Transverse colon (tissue), 4 donors: ENCODE data around the gene HSD17B11. TPM values are rescaled to one million over a fixed set of nuclear protein-coding genes. Genes with fewer than 3 reads are reported as not detected.
"Not testable (repeated sequence)": the region's sequence is repeated elsewhere in the genome, so short reads cannot be mapped to it uniquely, and the experiment has no call there.

Experiments
- DNase-seq: peaks from one replicate; pipeline ENCODE4 v3.0.0-alpha.2; 2019
- H3K27ac ChIP-seq, 4 donors: fragments of 200-600 bp; sonication (generic); 2 replicates each; pipeline ENCODE4 v1.5.1; 2016 to 2018; ENCODE audit warnings: inconsistent platforms in 4 of 4
- H3K27me3 ChIP-seq: fragments of 200-600 bp; sonication (generic); 2 replicates; pipeline ENCODE4 v1.5.1; 2017; ENCODE audit warnings: inconsistent platforms
- H3K36me3 ChIP-seq, 4 donors: fragments of 200-600 bp; sonication (generic); 2 replicates each; pipeline ENCODE4 v1.5.1; 2017 to 2019; ENCODE audit warnings: inconsistent platforms in 4 of 4
- H3K4me1 ChIP-seq, 4 donors: fragments of 200-600 bp; sonication (generic); 2 replicates each; pipeline ENCODE4 v1.5.1; 2017 to 2020; ENCODE audit warnings: inconsistent platforms in 4 of 4
- H3K4me3 ChIP-seq, 4 donors: fragments of 200-600 bp; sonication (generic); 1 replicate in 1 of 4; 2 replicates in 3 of 4; pipeline versions ENCODE4 v1.5.1 to v1.6.1; 2017 to 2019; ENCODE audit warnings: inconsistent platforms in 4 of 4
- H3K9me3 ChIP-seq, 2 donors: fragments of 200-600 bp; sonication (generic); 2 replicates each; pipeline ENCODE4 v1.5.1; 2017 to 2019; ENCODE audit warnings: inconsistent platforms in 2 of 2
- CTCF ChIP-seq, 5 experiments: fragments of 200-600 bp in 3 of 5; fragments of 450-650 bp in 2 of 5; sonication (generic) in 3 of 5; IDR thresholded peaks; 1 replicate in 2 of 5; 2 replicates in 3 of 5; pipeline ENCODE4 v1.5.1; 2016 to 2017; ENCODE audit warnings: antibody characterized with exemption in 5 of 5, inconsistent platforms in 3 of 5, mild to moderate bottlenecking in 2 of 5, moderate library complexity in 1 of 5
- EP300 ChIP-seq: sonication (generic); formaldehyde crosslinking; IDR thresholded peaks from one replicate; pipeline ENCODE4 v1.6.1; 2017; ENCODE audit warnings: antibody characterized with exemption, low read depth
- POLR2A ChIP-seq: fragments of 450-650 bp; IDR thresholded peaks from one replicate; pipeline ENCODE4 v1.6.1; 2016; ENCODE audit warnings: antibody characterized with exemption, mild to moderate bottlenecking, moderate library complexity
- POLR2AphosphoS5 ChIP-seq, 3 donors: sonication (generic); formaldehyde crosslinking; IDR thresholded peaks; one replicate each; pipeline ENCODE4 v1.6.1; 2016; ENCODE audit warnings: antibody characterized with exemption in 3 of 3
- WGBS, 2 donors: methylation state at CpG; one replicate each; pipeline ENCODE4 v1.1.5; 2018; ENCODE audit warnings: low coverage in 1 of 2; 5-methylcytosine and 5-hydroxymethylcytosine counted together
- in situ Hi-C, 4 donors: fragments of 200-750 bp; cut with MboI; loops; one replicate each; pipeline versions ENCODE4 v1.15.0 to v1.15.1; 2017; ENCODE audit warnings: low sequenced_read_pairs in 3 of 4, low pct_ligation_motif_present in 1 of 4, low pct_unique_long_range_greater_than_20kb in 1 of 4
- intact Hi-C: fragments of 100-400 bp; cut with DNase I; formaldehyde crosslinking; loops from one replicate; pipeline ENCODE4 v1.15.1; 2023; ENCODE audit warnings: low total_unique reads
- small RNA-seq, 4 donors: library from RNA; depleted of rRNA; stranded (forward); fragments of <200 nt; gene quantifications; one replicate each; pipeline ENCODE3, GENCODE V24; 2016
- total RNA-seq, 4 donors: library from RNA; depleted of rRNA; stranded (reverse); fragments of >200 nt; gene quantifications; one replicate each; pipeline ENCODE4 v1.1.0, GENCODE V29; 2016

The HSD17B11 gene
- total RNA-seq, 4 donors from 2014 or later, result 189 to 348 (median 271) TPM

GRCh38 chr4:87304745-87305432 lies 86.1 kb downstream of the HSD17B11 start:
- no peak overlapping the region for H3K4me3 ChIP-seq
- no peak for TF ChIP-seq EP300
- no peak for TF ChIP-seq POLR2A
- peaks cover 0 to 18% (median 0%) of the 10 kb centered on the region in 4 donors for H3K4me1 ChIP-seq
- WGBS, 2 donors, result 60 to 68% methylated on average over 10 of the region's 10 CpGs
- no peaks in the 10 kb centered on the region for H3K27me3 ChIP-seq
- in situ Hi-C loops, result no loop called here
- intact Hi-C loops, result no loop called here
- H3K27ac ChIP-seq, result no peak overlapping the region
- no peaks in the 10 kb centered on the region for H3K36me3 ChIP-seq
- no peak for DNase-seq
- no peaks in the 10 kb centered on the region for H3K9me3 ChIP-seq

- Histone ChIP-seq H3K27ac (no peak overlapping the region), H3K36me3 (no peaks in the 10 kb centered on the region), H3K9me3 (no peaks in the 10 kb centered on the region), H3K4me3 (no peak overlapping the region), H3K4me1 (peaks cover 0 to 7% (median 0%) of the 10 kb centered on the region in 4 donors), H3K27me3 (no peaks in the 10 kb centered on the region)
- no peak for TF ChIP-seq POLR2A
- no peak for DNase-seq
- intact Hi-C loops (no loop called here), in situ Hi-C loops (no loop called here)
- whole genome bisulfite sequencing, 2 donors, result 70 to 79% methylated on average over 4 of the region's 4 CpGs
These were observed 91.1 kb downstream of the HSD17B11 start for GRCh38 chr4:87299898-87300297.

GRCh38 chr4:87298362-87298761 lies 92.6 kb downstream of the HSD17B11 start:
- DNase-seq, result no peak
- H3K27ac ChIP-seq, result no peak overlapping the region

GRCh38 chr4:87294911-87295310 lies 96.1 kb downstream of the HSD17B11 start:
- WGBS, 2 donors, result 82 to 91% methylated on average over 10 to 11 of the region's 11 CpGs
- intact Hi-C loops, H3K27ac ChIP-seq, in situ Hi-C loops, H3K4me1 ChIP-seq, H3K4me3 ChIP-seq, H3K27me3 ChIP-seq, H3K36me3 ChIP-seq, H3K9me3 ChIP-seq, DNase-seq: not testable (repeated sequence)

More at GRCh38 chr4:87298362-87298761, 92.6 kb downstream of the HSD17B11 start:
- Histone ChIP-seq H3K9me3 (no peaks in the 10 kb centered on the region), H3K36me3 (no peaks in the 10 kb centered on the region), H3K27me3 (no peaks in the 10 kb centered on the region), H3K4me1 (no peaks in the 10 kb centered on the region), H3K4me3 (no peak overlapping the region)
- TF ChIP-seq POLR2AphosphoS5 (IDR thresholded peaks at IDR 0.05), result no peak
- no peak for TF ChIP-seq POLR2A
- no peak for TF ChIP-seq CTCF (IDR thresholded peaks at IDR 0.05)
- no peak for TF ChIP-seq EP300
- intact Hi-C loops, result no loop called here
- in situ Hi-C loops, result no loop called here
- WGBS, 2 donors, result 58 to 71% methylated on average over 1 to 2 of the region's 2 CpGs

GRCh38 chr4:87293889-87294288 lies 97.1 kb downstream of the HSD17B11 start:
- WGBS, 2 donors, result 89 to 93% methylated on average over 7 of the region's 7 CpGs
- H3K27ac ChIP-seq, H3K4me3 ChIP-seq, H3K4me1 ChIP-seq, H3K27me3 ChIP-seq, H3K36me3 ChIP-seq, intact Hi-C loops, in situ Hi-C loops, DNase-seq, H3K9me3 ChIP-seq: not testable (repeated sequence)

- in situ Hi-C loops, result no loop called here
- intact Hi-C loops, result no loop called here
- no peak for TF ChIP-seq EP300
- no peak for TF ChIP-seq POLR2AphosphoS5 (IDR thresholded peaks at IDR 0.05)
- no peak for TF ChIP-seq POLR2A
- no peak for TF ChIP-seq CTCF (IDR thresholded peaks at IDR 0.05)
- Histone ChIP-seq H3K4me3 (no peak overlapping the region), H3K27me3 (no peaks in the 10 kb centered on the region), H3K27ac (no peak overlapping the region), H3K4me1 (no peaks in the 10 kb centered on the region), H3K36me3 (no peaks in the 10 kb centered on the region), H3K9me3 (peaks cover 0 to 6% of the 10 kb centered on the region in 2 donors)
- no peak for DNase-seq
- 85% methylated on average over 1 of the region's 1 CpG; no CpG with 5 or more reads in 1 of the 2 donors for WGBS, 2 donors
These were observed 104.0 kb downstream of the HSD17B11 start for GRCh38 chr4:87286970-87287369.

Small RNA genes within 50 kb of the gene (small RNA-seq; reads per million reads assigned to genes)
- gene MIR5705 (0 reads per million in 4 donors), gene RN7SL681P (0 to 0.28 (median 0) reads per million in 4 donors)

Other genes with a start within 250 kb of the HSD17B11 start
- gene KLHL8, start 170.6 kb downstream of the HSD17B11 start, total RNA-seq, result 10 to 100 TPM in 3 of 4 donors, 1 to 10 TPM in 1; 9.4 to 18.7 (median 13.6) TPM
- 1 to 10 TPM in 2 of 4 donors, not detected in 2; 1.1 to 1.9 TPM for gene HSD17B13, start 68.3 kb downstream of the HSD17B11 start, total RNA-seq
- 10 to 100 TPM in 3 of 4 donors, 1 to 10 TPM in 1; 7.6 to 25.7 (median 20.1) TPM for gene NUDT9, start 31.4 kb upstream of the HSD17B11 start, total RNA-seq
- 100 to 1,000 TPM; 113 to 228 (median 151) TPM for gene SPARCL1, start 138.2 kb upstream of the HSD17B11 start, total RNA-seq
- not detected for gene DSPP, start 217.3 kb upstream of the HSD17B11 start, total RNA-seq